Left cardiac atrium (tissue), 2 donors: ENCODE measurements around the gene AKR1B15. TPM values are rescaled to one million over a fixed set of nuclear protein-coding genes. Genes with fewer than 3 reads are reported as not detected.

ENCODE experiments used
- total RNA-seq, 2 donors: library from RNA; stranded (reverse); fragmentation: NEBNext Ultra II Directional; extraction: Animal tissue kit (Norgen Biotek cat#: 25700); gene quantifications; one replicate each; pipeline ENCODE4 v1.2.1, GENCODE V29; 2021
- donor health status: DM: no; HTN: yes; CAD: no; lungs with severe emphysema.
- donor health status: DM: yes; HTN: yes; CAD: no.

The AKR1B15 gene
- total RNA-seq, 2 donors from 2014 or later: 0.24 TPM; not detected in 1

Other genes with a start within 250 kb of the AKR1B15 start
- gene SLC35B4, start 232.2 kb upstream of the AKR1B15 start, total RNA-seq: 10 to 100 TPM in 1 of 2 donors, 1 to 10 TPM in 1; 9.1 to 10.8 TPM
- 100 to 1,000 TPM; 294 to 391 TPM for gene AKR1B1, start 90.0 kb upstream of the AKR1B15 start, total RNA-seq
- 1 to 10 TPM in 1 of 2 donors, under 1 TPM in 1; 0.92 to 1.2 TPM for gene AKR1B10, start 21.5 kb upstream of the AKR1B15 start, total RNA-seq
- gene BPGM, start 97.7 kb downstream of the AKR1B15 start, total RNA-seq: 10 to 100 TPM; 12.1 to 15.8 TPM
- gene CALD1, start 230.5 kb downstream of the AKR1B15 start, total RNA-seq: 100 to 1,000 TPM; 181 to 194 TPM